PC-3 (cell line): ENCODE results near the gene ARID5B.

ENCODE experiments used
- CTCF ChIP-seq: fragments of 300-600 bp; sonication (generic); conservative IDR thresholded peaks from 2 replicates; pipeline ENCODE4 v1.5.1; 2017; ENCODE audit warnings: antibody characterized with exemption, low read depth, mild to moderate bottlenecking, low read length
- EZH2phosphoT487 ChIP-seq: fragments of 300-600 bp; sonication (generic); IDR thresholded peaks from 2 replicates; pipeline ENCODE4 v1.6.1; 2018; ENCODE audit warnings: mild to moderate bottlenecking, antibody characterized with exemption, low read length, borderline replicate concordance

- TF ChIP-seq CTCF (no peak), EZH2phosphoT487 (no peak)
These were observed 35.3 kb downstream of the ARID5B start for GRCh38 chr10:61936770-61937169.
